Thyroid gland (tissue), 4 donors: ENCODE measurements around the gene ISLR. TPM values are rescaled to one million over a fixed set of nuclear protein-coding genes. Genes with fewer than 3 reads are reported as not detected.
A peak's percentile ranks its signal among the peaks of the same experiment; 100 is the strongest.

Experiments used
- DNase-seq, 2 donors: peaks; one replicate each; pipeline ENCODE4 v3.0.0-alpha.2; 2019
- H3K27ac ChIP-seq, 3 donors: fragments of 200-600 bp; sonication (generic); 1 replicate in 2 of 3; 2 replicates in 1 of 3; pipeline ENCODE4 v1.5.1; 2016 to 2019; ENCODE audit warnings: mild to moderate bottlenecking in 1 of 3, moderate library complexity in 1 of 3
- H3K27me3 ChIP-seq: fragments of 200-600 bp; sonication (generic); one replicate; pipeline ENCODE4 v1.5.1; 2019
- H3K36me3 ChIP-seq, 2 donors: fragments of 200-600 bp; sonication (generic); one replicate each; pipeline ENCODE4 v1.5.1; 2016 to 2019
- H3K4me1 ChIP-seq, 2 donors: fragments of 200-600 bp; sonication (generic); one replicate each; pipeline ENCODE4 v1.5.1; 2017 to 2019
- H3K4me3 ChIP-seq, 3 donors: fragments of 200-600 bp; sonication (generic); replicated peaks in 1 of 3; 1 replicate in 2 of 3; 2 replicates in 1 of 3; pipeline ENCODE4 v1.5.1; 2016; ENCODE audit warnings: mild to moderate bottlenecking in 1 of 3
- H3K9me3 ChIP-seq: fragments of 200-600 bp; sonication (generic); one replicate; pipeline ENCODE4 v1.5.1; 2017
- POLR2A ChIP-seq, 2 donors: fragments of 450-650 bp; IDR thresholded peaks; one replicate each; pipeline ENCODE4 v1.6.1; 2017; ENCODE audit warnings: antibody characterized with exemption in 2 of 2, mild to moderate bottlenecking in 2 of 2, moderate library complexity in 1 of 2
- WGBS, 2 donors: methylation state at CpG; one replicate each; pipeline ENCODE4 v1.1.5; 2017; 5-methylcytosine and 5-hydroxymethylcytosine counted together
- intact Hi-C: fragments of 100-400 bp; cut with DNase I; formaldehyde crosslinking; loops from one replicate; pipeline ENCODE4 v1.15.1; 2023
- total RNA-seq, 4 donors: library from RNA; depleted of rRNA; stranded (reverse); fragments of >200 nt; gene quantifications; one replicate each; pipeline ENCODE4 v1.2.3, GENCODE V29; 2016
- TF ChIP-seq, protein P1 (sequence below), 6 experiments: fragments of 200-600 bp in 3 of 6; fragments of 450-650 bp in 3 of 6; sonication (generic) in 3 of 6; IDR thresholded peaks; one replicate each; pipeline ENCODE4 v1.5.1; 2016 to 2019; ENCODE audit warnings: antibody characterized with exemption in 6 of 6, mild to moderate bottlenecking in 2 of 6, inconsistent platforms in 1 of 6, moderate library complexity in 1 of 6

Gene ISLR
- 100 to 1,000 TPM in 2 of 4 donors, 10 to 100 TPM in 2; 90.8 to 151 (median 97.7) TPM for total RNA-seq

- H3K4me3 ChIP-seq: peak within 1 kb of the TSS in 1 of 3 donors; percentile 32
- H3K27ac ChIP-seq: peak within 1 kb of the TSS; percentile 82 to 93 (median 83)
- peaks cover 26 to 65% of the 10 kb centered on the region in 2 donors for H3K4me1 ChIP-seq
- intact Hi-C loops: no loop called here
- H3K36me3 ChIP-seq: no peaks in the 10 kb centered on the region
- WGBS, 2 donors: 21 to 23% methylated on average over 14 to 20 of the region's 20 CpGs
- H3K9me3 ChIP-seq: no peaks in the 10 kb centered on the region
- TF ChIP-seq POLR2A (IDR thresholded peaks at IDR 0.05): no peak
- TF ChIP-seq, protein P1, sequence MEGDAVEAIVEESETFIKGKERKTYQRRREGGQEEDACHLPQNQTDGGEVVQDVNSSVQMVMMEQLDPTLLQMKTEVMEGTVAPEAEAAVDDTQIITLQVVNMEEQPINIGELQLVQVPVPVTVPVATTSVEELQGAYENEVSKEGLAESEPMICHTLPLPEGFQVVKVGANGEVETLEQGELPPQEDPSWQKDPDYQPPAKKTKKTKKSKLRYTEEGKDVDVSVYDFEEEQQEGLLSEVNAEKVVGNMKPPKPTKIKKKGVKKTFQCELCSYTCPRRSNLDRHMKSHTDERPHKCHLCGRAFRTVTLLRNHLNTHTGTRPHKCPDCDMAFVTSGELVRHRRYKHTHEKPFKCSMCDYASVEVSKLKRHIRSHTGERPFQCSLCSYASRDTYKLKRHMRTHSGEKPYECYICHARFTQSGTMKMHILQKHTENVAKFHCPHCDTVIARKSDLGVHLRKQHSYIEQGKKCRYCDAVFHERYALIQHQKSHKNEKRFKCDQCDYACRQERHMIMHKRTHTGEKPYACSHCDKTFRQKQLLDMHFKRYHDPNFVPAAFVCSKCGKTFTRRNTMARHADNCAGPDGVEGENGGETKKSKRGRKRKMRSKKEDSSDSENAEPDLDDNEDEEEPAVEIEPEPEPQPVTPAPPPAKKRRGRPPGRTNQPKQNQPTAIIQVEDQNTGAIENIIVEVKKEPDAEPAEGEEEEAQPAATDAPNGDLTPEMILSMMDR (IDR thresholded peaks at IDR 0.05): no peak
- DNase-seq: peak; percentile 68 to 73
- H3K27me3 ChIP-seq: no peaks in the 10 kb centered on the region
Measured at GRCh38 chr15:74173380-74174218, at the start of gene ISLR. Gene ISLR, plus strand, starts transcription at chr15:74173710. Its CDS starts 1,149 bp downstream, at chr15:74174859.

- DNase-seq: no peak
- no peaks in the 10 kb centered on the region for H3K9me3 ChIP-seq
- TF ChIP-seq, protein P1 (IDR thresholded peaks at IDR 0.05): no peak
- TF ChIP-seq POLR2A (IDR thresholded peaks at IDR 0.05): no peak
- WGBS, 2 donors: 72 to 86% methylated on average over 3 of the region's 3 CpGs
- H3K4me1 ChIP-seq: peaks cover 3 to 32% of the 10 kb centered on the region in 2 donors
- intact Hi-C loops: loop anchor here (5.0 kb wide), 1 partner anchor 67 kb away; no protein-coding TSS in a partner anchor
- no peaks in the 10 kb centered on the region for H3K36me3 ChIP-seq
- H3K4me3 ChIP-seq: no peak overlapping the region
- H3K27ac ChIP-seq: no peak overlapping the region
- H3K27me3 ChIP-seq: peaks cover 13% of the 10 kb centered on the region
Measured at GRCh38 chr15:74124196-74124595, 49.3 kb upstream of the ISLR start.

DNA sequence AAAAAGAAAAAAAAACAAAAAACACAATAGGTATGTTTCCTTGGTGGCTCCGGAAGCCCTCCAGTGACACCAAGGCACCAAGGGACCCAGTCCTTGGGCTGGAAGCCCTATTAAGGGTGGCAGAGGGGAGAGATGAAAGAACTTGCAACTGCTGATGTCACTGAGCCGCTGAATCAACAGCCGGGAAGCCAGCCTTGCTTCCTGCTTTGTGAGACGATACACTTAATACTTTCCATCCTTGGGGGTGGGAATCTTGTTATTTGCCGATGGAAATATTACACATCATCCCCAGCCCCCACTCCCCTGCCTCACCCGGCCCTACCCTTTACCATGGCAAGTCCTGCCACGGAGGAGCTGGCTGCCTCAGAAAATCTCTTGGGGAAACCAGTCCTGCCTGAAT is 48.8 kb upstream of the ISLR start:
- TF ChIP-seq POLR2A (IDR thresholded peaks at IDR 0.05): no peak
- TF ChIP-seq, protein P1 (IDR thresholded peaks at IDR 0.05): no peak
- WGBS, 2 donors: 60 to 72% methylated on average over 7 of the region's 7 CpGs
- Histone ChIP-seq H3K4me1 (peaks cover 3 to 38% of the 10 kb centered on the region in 2 donors), H3K27me3 (peaks cover 18% of the 10 kb centered on the region), H3K4me3 (no peak overlapping the region), H3K27ac (no peak overlapping the region), H3K9me3 (no peaks in the 10 kb centered on the region), H3K36me3 (no peaks in the 10 kb centered on the region)
- no peak for DNase-seq
- intact Hi-C loops: loop anchor here (5.0 kb wide), 1 partner anchor 67 kb away; no protein-coding TSS in a partner anchor

GRCh38 chr15:74127255-74127953 is 46.1 kb upstream of the ISLR start:
- Histone ChIP-seq H3K27me3 (peaks cover 25% of the 10 kb centered on the region), H3K36me3 (no peaks in the 10 kb centered on the region), H3K4me3 (peak overlapping the region in 1 of 3 donors; percentile 7), H3K9me3 (no peaks in the 10 kb centered on the region), H3K27ac (no peak overlapping the region), H3K4me1 (peaks cover 3 to 42% of the 10 kb centered on the region in 2 donors)
- TF ChIP-seq POLR2A (IDR thresholded peaks at IDR 0.05): no peak
- TF ChIP-seq, protein P1 (IDR thresholded peaks at IDR 0.05): peak; percentile 81 to 99 (median 97)
- intact Hi-C loops: no loop called here
- peak; percentile 85 to 88 for DNase-seq
- 12 to 17% methylated on average over 20 to 27 of the region's 44 CpGs for WGBS, 2 donors
